Smooth muscle cell of trachea (primary cell): ENCODE results near the gene BSDC1. TPM values are rescaled to one million over a fixed set of nuclear protein-coding genes. Genes with fewer than 3 reads are reported as not detected.

ENCODE experiments used
- total RNA-seq: library from RNA; depleted of rRNA; stranded (reverse); fragments of >200 nt; gene quantifications from 2 replicates; pipeline ENCODE4 v1.2.1, GENCODE V29; 2014

Gene BSDC1, protein sequence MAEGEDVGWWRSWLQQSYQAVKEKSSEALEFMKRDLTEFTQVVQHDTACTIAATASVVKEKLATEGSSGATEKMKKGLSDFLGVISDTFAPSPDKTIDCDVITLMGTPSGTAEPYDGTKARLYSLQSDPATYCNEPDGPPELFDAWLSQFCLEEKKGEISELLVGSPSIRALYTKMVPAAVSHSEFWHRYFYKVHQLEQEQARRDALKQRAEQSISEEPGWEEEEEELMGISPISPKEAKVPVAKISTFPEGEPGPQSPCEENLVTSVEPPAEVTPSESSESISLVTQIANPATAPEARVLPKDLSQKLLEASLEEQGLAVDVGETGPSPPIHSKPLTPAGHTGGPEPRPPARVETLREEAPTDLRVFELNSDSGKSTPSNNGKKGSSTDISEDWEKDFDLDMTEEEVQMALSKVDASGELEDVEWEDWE
- 60.7 and 70.0 TPM in 2 replicates for total RNA-seq

DNA sequence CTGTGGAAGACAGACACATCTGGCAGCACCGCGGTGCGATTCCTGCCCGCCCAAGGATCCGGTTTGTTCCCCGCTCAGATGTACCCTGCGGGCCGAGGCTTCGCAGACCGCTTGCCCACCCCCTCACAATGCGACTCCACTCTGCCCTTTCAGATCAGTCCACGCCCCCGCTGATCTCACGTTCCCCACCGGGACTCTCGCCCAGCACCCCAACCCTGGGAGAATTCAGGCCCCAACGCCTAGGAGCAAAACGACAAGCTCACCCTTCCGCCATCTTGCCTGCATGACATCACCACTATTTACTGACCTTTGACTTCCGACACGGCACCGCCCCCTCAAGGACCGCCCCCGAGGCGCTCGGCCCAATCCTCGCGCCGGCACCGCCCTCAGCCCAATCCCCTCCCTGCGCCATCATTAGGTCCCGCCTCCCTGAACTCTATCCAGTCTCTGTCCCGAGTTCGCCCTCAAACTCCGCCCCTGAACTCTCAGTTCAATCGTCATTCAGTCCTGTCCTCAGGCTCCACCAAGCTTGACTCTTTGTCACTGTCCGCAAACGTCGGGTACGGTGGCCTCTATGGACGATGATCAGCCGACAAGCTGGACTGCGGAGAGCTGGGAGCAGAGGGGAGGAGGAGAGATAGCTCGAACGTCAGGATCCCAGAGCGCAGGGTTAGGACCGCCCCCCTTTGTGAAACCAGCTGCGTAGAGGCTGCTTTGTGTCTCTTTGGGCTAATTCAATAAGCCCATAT lies at the start of gene BSDC1:
Gene BSDC1 (minus strand): TSS at position 301 of the 749 bp plus-strand sequence. CDS start 27 bp downstream, at position 274.

DNA sequence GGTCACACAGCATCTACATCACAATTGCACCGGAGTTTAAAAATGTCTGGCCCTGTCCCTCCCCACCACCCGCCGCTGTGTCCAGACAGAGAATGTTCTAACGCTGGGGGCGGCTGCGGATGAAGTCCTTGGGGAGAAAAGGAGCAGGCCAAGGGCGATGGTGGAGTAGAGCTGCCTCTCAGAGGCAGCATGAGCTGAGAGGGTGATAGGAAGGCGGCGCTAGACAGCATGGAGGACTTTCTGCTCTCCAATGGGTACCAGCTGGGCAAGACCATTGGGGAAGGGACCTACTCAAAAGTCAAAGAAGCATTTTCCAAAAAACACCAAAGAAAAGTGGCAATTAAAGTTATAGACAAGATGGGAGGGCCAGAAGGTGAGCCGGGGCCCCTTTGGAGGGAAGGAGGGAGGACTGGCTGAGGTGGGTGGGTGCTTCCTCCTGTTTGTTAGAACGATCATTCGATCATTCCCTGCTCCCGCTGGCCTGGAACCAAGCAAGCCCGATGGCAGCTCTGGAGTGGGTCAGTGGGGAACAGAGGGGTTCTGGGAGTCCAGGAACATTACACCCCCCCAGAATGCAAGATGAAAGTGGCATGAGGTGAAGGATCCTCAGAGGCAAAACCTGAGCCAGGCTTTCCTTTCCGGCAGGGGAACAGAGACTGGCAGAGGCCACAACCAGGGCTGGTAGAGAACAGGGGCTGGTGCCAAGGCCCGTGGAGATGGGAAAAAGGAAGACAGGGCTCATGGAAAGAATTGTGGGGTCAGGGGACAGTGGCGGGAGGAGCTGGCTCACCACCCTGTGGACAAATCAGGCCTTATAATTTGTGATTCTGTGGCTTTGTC lies 31.5 kb downstream of the BSDC1 start, which contains the start of the genes FAM229A and TSSK3:
Gene FAM229A (minus strand): TSS at position 12 of the 840 bp plus-strand sequence. CDS start 394 bp downstream, outside the sequence.
Gene TSSK3 (plus strand): TSS at position 66 of the 840 bp plus-strand sequence. CDS start 163 bp downstream, at position 229.

DNA sequence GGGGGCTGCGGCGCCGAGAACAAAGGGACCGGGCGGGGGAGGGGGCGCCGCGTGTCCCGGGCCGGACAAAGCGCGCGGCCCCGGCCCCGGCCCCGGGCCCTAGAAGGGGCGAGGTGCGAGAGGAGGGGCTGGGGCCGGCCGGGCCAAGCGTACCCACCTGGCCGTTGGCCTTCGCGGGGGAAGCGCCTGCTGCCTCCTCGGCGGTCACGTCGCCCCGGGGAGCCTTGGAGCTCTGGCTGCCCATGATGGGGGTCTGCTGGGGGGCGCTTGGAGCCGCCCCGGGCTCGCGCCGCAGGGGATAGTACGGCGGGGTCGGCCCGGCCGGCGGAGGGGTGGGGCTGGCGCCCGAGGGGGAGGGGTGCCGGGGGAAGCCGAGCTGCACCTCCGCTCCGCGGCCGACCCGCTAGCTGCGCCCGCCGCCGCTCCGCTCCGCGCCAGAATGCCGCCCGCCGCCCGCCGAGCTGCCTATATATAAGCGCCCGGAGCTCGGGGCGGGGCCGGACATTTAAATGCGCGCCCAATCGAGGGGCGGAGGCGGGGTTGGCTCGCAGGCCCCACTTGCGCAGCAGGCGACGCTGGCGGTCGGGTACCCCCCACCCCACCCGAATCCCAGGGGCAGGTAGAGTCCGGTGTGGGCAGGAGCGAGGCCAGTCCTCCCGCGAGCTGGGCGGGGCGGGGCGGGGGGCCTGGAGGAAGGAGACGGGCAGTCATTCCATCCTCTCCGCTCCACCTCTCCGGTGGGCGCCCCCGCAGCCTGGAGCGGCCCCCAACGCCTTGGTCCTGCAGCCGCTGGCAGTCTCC lies 58.3 kb downstream of the BSDC1 start, which contains the start of gene MARCKSL1:
Gene MARCKSL1 (minus strand): TSS at position 444 of the 801 bp plus-strand sequence. CDS start 200 bp downstream, at position 244.

Other genes starting within 250 kb of the BSDC1 start
- gene TXLNA, start 214.8 kb downstream of the BSDC1 start, total RNA-seq: 81.4 and 120 TPM in 2 replicates
- 8.1 and 12.4 TPM in 2 replicates for gene CCDC28B, start 193.8 kb downstream of the BSDC1 start, total RNA-seq
- gene IQCC, start 188.8 kb downstream of the BSDC1 start, total RNA-seq: 1.5 and 2.0 TPM in 2 replicates
- gene DCDC2B, start 185.4 kb downstream of the BSDC1 start, total RNA-seq: not detected in 2 replicates
- gene TMEM234, start 172.1 kb downstream of the BSDC1 start, total RNA-seq: 20.5 and 22.3 TPM in 2 replicates
- 426 and 471 TPM in 2 replicates for gene EIF3I, start 172.0 kb downstream of the BSDC1 start, total RNA-seq
- gene FAM167B, start 147.2 kb downstream of the BSDC1 start, total RNA-seq: 0.29 and 0.66 TPM in 2 replicates
- not detected in 2 replicates for gene LCK, start 143.2 kb downstream of the BSDC1 start, total RNA-seq
- gene HDAC1, start 102.4 kb downstream of the BSDC1 start, total RNA-seq: 89.2 and 99.5 TPM in 2 replicates
- 7.3 and 20.5 TPM in 2 replicates for gene MARCKSL1, start 58.2 kb downstream of the BSDC1 start, total RNA-seq
- 1.6 and 2.3 TPM in 2 replicates for gene FAM229A, start 32.0 kb downstream of the BSDC1 start, total RNA-seq
- 1.0 and 1.3 TPM in 2 replicates for gene TSSK3, start 31.9 kb downstream of the BSDC1 start, total RNA-seq
- gene ZBTB8B, start 70.6 kb upstream of the BSDC1 start, total RNA-seq: not detected in 2 replicates
- 7.1 and 9.2 TPM in 2 replicates for gene ZBTB8A, start 145.0 kb upstream of the BSDC1 start, total RNA-seq